ENCODE results near the gene FIP1L1.
"Not testable (repeated sequence)": the region's sequence is repeated elsewhere in the genome, so short reads cannot be mapped to it uniquely, and the experiment has no call there.

DNA sequence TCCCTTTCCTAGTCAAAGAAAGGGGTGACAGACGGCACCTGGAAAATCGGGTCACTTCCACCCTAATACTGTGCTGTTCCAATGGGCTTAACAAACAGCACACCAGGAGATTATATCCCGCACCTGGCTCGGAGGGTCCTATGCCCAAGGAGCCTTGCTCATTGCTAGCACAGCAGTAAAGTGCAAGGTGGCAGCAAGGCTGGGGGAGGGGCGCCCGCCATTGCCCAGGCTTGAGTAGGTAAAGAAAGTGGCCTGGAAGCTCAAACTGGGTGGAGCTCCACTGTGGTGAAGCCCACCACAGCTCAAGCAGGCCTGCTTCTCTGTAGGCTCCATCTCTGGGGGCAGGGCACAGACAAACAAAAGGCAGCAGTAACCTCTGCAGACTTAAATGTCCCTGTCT, 89.1 kb downstream of the FIP1L1 start:
- not testable (repeated sequence) for TF ChIP-seq CTCF (IDR thresholded peaks at IDR 0.05; ENCODE audit: low read depth, low read length); EZH2phosphoT487 (IDR thresholded peaks at IDR 0.05; ENCODE audit: low read depth)

Data from OCI-LY3 (cell line).